Parathyroid adenoma (tissue), 2 donors: ENCODE results near the gene ABHD10.

ENCODE experiments used
- H2AFZ ChIP-seq: fragments of 300-600 bp; sonication (generic); one replicate; pipeline ENCODE4 v1.7.0; 2017; ENCODE audit warnings: antibody characterized with exemption, mild to moderate bottlenecking
- H3K27ac ChIP-seq: fragments of 300-600 bp; sonication (generic); one replicate; pipeline ENCODE4 v1.7.0; 2017
- H3K27me3 ChIP-seq: fragments of 300-600 bp; sonication (generic); one replicate; pipeline ENCODE4 v1.7.0; 2017; ENCODE audit warnings: low read length; ENCODE audit not compliant: control insufficient read depth, insufficient read depth
- H3K36me3 ChIP-seq: fragments of 300-600 bp; sonication (generic); one replicate; pipeline ENCODE4 v1.7.0; 2017; ENCODE audit warnings: low read length; ENCODE audit not compliant: control insufficient read depth, insufficient read depth
- H3K4me1 ChIP-seq: fragments of 300-600 bp; sonication (generic); one replicate; pipeline ENCODE4 v1.7.0; 2017; ENCODE audit warnings: control low read depth
- H3K4me2 ChIP-seq: fragments of 300-600 bp; sonication (generic); one replicate; pipeline ENCODE4 v1.7.0; 2017; ENCODE audit warnings: low read length
- H3K4me3 ChIP-seq: fragments of 300-600 bp; sonication (generic); one replicate; pipeline ENCODE4 v1.7.0; 2017; ENCODE audit warnings: low read depth, low read length
- H3K79me2 ChIP-seq: fragments of 300-600 bp; sonication (generic); one replicate; pipeline ENCODE4 v1.7.0; 2017; ENCODE audit warnings: control low read depth
- H3K9ac ChIP-seq: fragments of 300-600 bp; sonication (generic); one replicate; pipeline ENCODE4 v1.7.0; 2017; ENCODE audit warnings: mild to moderate bottlenecking
- H3K9me3 ChIP-seq: fragments of 300-600 bp; sonication (generic); one replicate; pipeline ENCODE4 v1.7.0; 2017; ENCODE audit warnings: low read length; ENCODE audit not compliant: control insufficient read depth
- CTCF ChIP-seq: fragments of 300-600 bp; sonication (generic); IDR thresholded peaks from one replicate; pipeline ENCODE4 v1.7.0; 2017; ENCODE audit warnings: antibody characterized with exemption, mild to moderate bottlenecking
- donor health status: primary hyperparathyroidism.

ABHD10 gene

GRCh38 chr3:111967068-111967467 is 11.8 kb upstream of the ABHD10 start:
- no peaks in the 10 kb centered on the region for H3K27me3 ChIP-seq
- H3K79me2 ChIP-seq = no peaks in the 10 kb centered on the region
- no peak for TF ChIP-seq CTCF
- H3K9ac ChIP-seq = no peak overlapping the region
- H3K36me3 ChIP-seq = no peaks in the 10 kb centered on the region
- H3K9me3 ChIP-seq = no peaks in the 10 kb centered on the region
- H3K4me3 ChIP-seq = no peak overlapping the region
- H3K27ac ChIP-seq = no peak overlapping the region
- H3K4me2 ChIP-seq = no peak overlapping the region
- no peaks in the 10 kb centered on the region for H3K4me1 ChIP-seq
- H2AFZ ChIP-seq = no peak overlapping the region

- H3K4me3 ChIP-seq = no peak overlapping the region
- H3K4me1 ChIP-seq = no peaks in the 10 kb centered on the region
- no peak overlapping the region for H3K27ac ChIP-seq
- no peak overlapping the region for H3K9ac ChIP-seq
- no peaks in the 10 kb centered on the region for H3K36me3 ChIP-seq
- H2AFZ ChIP-seq = peak overlapping the region; percentile 51
- H3K4me2 ChIP-seq = peak overlapping the region; percentile 19
- TF ChIP-seq CTCF = peak; percentile 87
- H3K9me3 ChIP-seq = no peaks in the 10 kb centered on the region
- H3K27me3 ChIP-seq = no peaks in the 10 kb centered on the region
- H3K79me2 ChIP-seq = no peaks in the 10 kb centered on the region
Measured at GRCh38 chr3:111967651-111968274, 11.1 kb upstream of the ABHD10 start.

GRCh38 chr3:111968319-111969054 is 10.3 kb upstream of the ABHD10 start:
- Histone ChIP-seq H2AFZ (no peak overlapping the region), H3K4me3 (no peak overlapping the region), H3K4me1 (no peaks in the 10 kb centered on the region), H3K27me3 (no peaks in the 10 kb centered on the region), H3K79me2 (no peaks in the 10 kb centered on the region), H3K4me2 (no peak overlapping the region), H3K27ac (no peak overlapping the region), H3K36me3 (no peaks in the 10 kb centered on the region), H3K9me3 (no peaks in the 10 kb centered on the region), H3K9ac (no peak overlapping the region)
- no peak for TF ChIP-seq CTCF

GRCh38 chr3:111970376-111970775 is 8.4 kb upstream of the ABHD10 start:
- no peak overlapping the region for H3K4me3 ChIP-seq
- no peak overlapping the region for H3K27ac ChIP-seq
- H3K9me3 ChIP-seq = no peaks in the 10 kb centered on the region
- no peak overlapping the region for H3K9ac ChIP-seq
- no peaks in the 10 kb centered on the region for H3K27me3 ChIP-seq
- TF ChIP-seq CTCF = no peak
- no peaks in the 10 kb centered on the region for H3K79me2 ChIP-seq
- no peak overlapping the region for H3K4me2 ChIP-seq
- H2AFZ ChIP-seq = no peak overlapping the region
- no peaks in the 10 kb centered on the region for H3K4me1 ChIP-seq
- H3K36me3 ChIP-seq = no peaks in the 10 kb centered on the region
